IMR-90 (cell line): ENCODE data around the gene HIPK3. TPM values are rescaled to one million over a fixed set of nuclear protein-coding genes. Genes with fewer than 3 reads are reported as not detected.

ENCODE experiments used
- ATAC-seq: fragments of 200-7000 bp; cut with Tn5 transposase; 2 replicates; pipeline ENCODE4 v1.9.1; 2020; ENCODE audit warnings: low read depth, mild to moderate bottlenecking, moderate library complexity
- BruUV-seq: library from RNA; stranded (reverse); fragments of 400-500 nt; replicated peaks from 2 replicates; lab custom pipeline; 2021; lab: Mats Ljungman, UMichigan
- CTCF ChIA-PET: fragments of 300-600 bp; formaldehyde crosslinking; extraction: SDS; loops from one replicate; lab custom pipeline; 2021; ENCODE audit warnings: antibody characterized with exemption; lab: Yijun Ruan, JAX
- POLR2A ChIA-PET: fragments of 300-600 bp; sonication (Branson Sonifier 250); formaldehyde crosslinking; loops from one replicate; lab custom pipeline; 2022; ENCODE audit warnings: antibody characterized with exemption; ENCODE audit not compliant: unreplicated experiment; lab: Charles Lee
- DNase-seq: peaks from one replicate; pipeline ENCODE4 v3.0.0; 2013
- H2AFZ ChIP-seq: replicated peaks from 2 replicates; pipeline ENCODE3; 2013; ENCODE audit warnings: low read length, mild to moderate bottlenecking; ENCODE audit not compliant: poor library complexity
- H2AK5ac ChIP-seq: 2 replicates; pipeline ENCODE4 v1.6.1; 2013; ENCODE audit warnings: low read depth, low read length, inconsistent platforms
- H2AK9ac ChIP-seq: replicated peaks from 2 replicates; pipeline ENCODE3; 2013; ENCODE audit warnings: mild to moderate bottlenecking, low read depth, low read length, moderate library complexity; ENCODE audit not compliant: poor library complexity
- H2BK120ac ChIP-seq: 2 replicates; pipeline ENCODE4 v1.6.1; 2013; ENCODE audit warnings: low read depth, low read length, inconsistent platforms
- H2BK15ac ChIP-seq: 3 replicates; pipeline ENCODE4 v1.6.1; 2013; ENCODE audit warnings: low read depth, low read length, inconsistent platforms
- H2BK20ac ChIP-seq: 2 replicates; pipeline ENCODE4 v1.6.1; 2013; ENCODE audit warnings: low read depth, mild to moderate bottlenecking, inconsistent platforms, low read length, moderate library complexity
- H2BK5ac ChIP-seq: 2 replicates; pipeline ENCODE4 v1.6.1; 2013; ENCODE audit warnings: mild to moderate bottlenecking, low read depth, low read length, inconsistent platforms; ENCODE audit not compliant: poor library complexity, severe bottlenecking
- H3K14ac ChIP-seq: replicated peaks from 2 replicates; pipeline ENCODE4 v1.6.1; 2013; ENCODE audit warnings: low read depth, low read length, inconsistent platforms
- H3K18ac ChIP-seq: 2 replicates; pipeline ENCODE4 v1.6.1; 2013; ENCODE audit warnings: low read depth, low read length, control low read depth
- H3K23ac ChIP-seq: 2 replicates; pipeline ENCODE4 v1.6.1; 2013; ENCODE audit warnings: low read depth, low read length, inconsistent platforms
- H3K27ac ChIP-seq: 2 replicates; pipeline ENCODE4 v1.5.1; 2013; ENCODE audit warnings: mild to moderate bottlenecking, control low read depth, low read length; ENCODE audit not compliant: insufficient read depth
- H3K27me3 ChIP-seq: 2 replicates; pipeline ENCODE4 v1.6.1; 2013; ENCODE audit warnings: low read length; ENCODE audit not compliant: control insufficient read depth, insufficient read depth
- H3K36me3 ChIP-seq: 2 replicates; pipeline ENCODE4 v1.6.1; 2013; ENCODE audit warnings: low read length, mixed read lengths; ENCODE audit not compliant: control insufficient read depth, insufficient read depth
- H3K4ac ChIP-seq: 2 replicates; pipeline ENCODE4 v1.6.1; 2013; ENCODE audit warnings: low read depth, low read length, inconsistent platforms
- H3K4me1 ChIP-seq: 2 replicates; pipeline ENCODE4 v1.6.1; 2013; ENCODE audit warnings: low read length, mixed read lengths; ENCODE audit not compliant: control insufficient read depth, insufficient read depth
- H3K4me2 ChIP-seq: 2 replicates; pipeline ENCODE4 v1.6.1; 2013; ENCODE audit warnings: low read depth, mild to moderate bottlenecking, control low read depth, low read length, moderate library complexity
- H3K4me3 ChIP-seq: 2 replicates; pipeline ENCODE4 v1.5.1; 2013; ENCODE audit warnings: low read depth, mild to moderate bottlenecking, control low read depth, low read length, moderate library complexity; ENCODE audit not compliant: insufficient read depth
- H3K56ac ChIP-seq: 2 replicates; pipeline ENCODE4 v1.6.1; 2013; ENCODE audit warnings: low read length, inconsistent platforms; ENCODE audit not compliant: insufficient read depth; ENCODE audit errors: extremely low read depth
- H3K79me1 ChIP-seq, 2 experiments: 2 replicates each; pipeline ENCODE4 v1.6.1; 2013; ENCODE audit warnings: low read length in 2 of 2, inconsistent platforms in 1 of 2, low read depth in 1 of 2
- H3K9ac ChIP-seq: 2 replicates; pipeline ENCODE4 v1.6.1; 2013; ENCODE audit warnings: low read depth, low read length, control low read depth
- H3K9me1 ChIP-seq: 2 replicates; pipeline ENCODE4 v1.6.1; 2013; ENCODE audit warnings: low read length, inconsistent platforms; ENCODE audit not compliant: insufficient read depth
- H3K9me3 ChIP-seq: 2 replicates; pipeline ENCODE4 v1.6.1; 2013; ENCODE audit warnings: low read length; ENCODE audit not compliant: control insufficient read depth, insufficient read depth
- H4K20me1 ChIP-seq: 2 replicates; pipeline ENCODE4 v1.6.1; 2013; ENCODE audit warnings: low read length, inconsistent platforms; ENCODE audit not compliant: insufficient read depth
- H4K5ac ChIP-seq: 2 replicates; pipeline ENCODE4 v1.6.1; 2013; ENCODE audit warnings: mild to moderate bottlenecking, low read depth, low read length, control low read depth
- H4K8ac ChIP-seq, 2 experiments: 2 replicates each; pipeline ENCODE4 v1.6.1; 2013; ENCODE audit warnings: low read depth in 2 of 2, low read length in 2 of 2, control low read depth in 1 of 2, inconsistent platforms in 1 of 2
- H4K91ac ChIP-seq: 2 replicates; pipeline ENCODE4 v1.6.1; 2013; ENCODE audit warnings: low read depth, low read length, inconsistent platforms; ENCODE audit not compliant: insufficient read depth
- BHLHE40 ChIP-seq: fragments of 150-350 bp; IDR thresholded peaks from 2 replicates; pipeline ENCODE4 v1.6.1; 2016; ENCODE audit warnings: mild to moderate bottlenecking, low read depth, low read length
- CHD1 ChIP-seq: IDR thresholded peaks from 2 replicates; pipeline ENCODE4 v1.6.1; 2012; ENCODE audit warnings: low read depth, low read length, improper control_type of control experiment
- FOS ChIP-seq: fragments of 150-350 bp; IDR thresholded peaks from 2 replicates; pipeline ENCODE4 v1.6.1; 2016; ENCODE audit warnings: low read depth, low read length
- MAFK ChIP-seq: IDR thresholded peaks from 2 replicates; pipeline ENCODE4 v1.6.1; 2012; ENCODE audit warnings: low read depth, low read length, improper control_type of control experiment
- MAZ ChIP-seq: IDR thresholded peaks from 2 replicates; pipeline ENCODE4 v1.6.1; 2012; ENCODE audit warnings: low read depth, mild to moderate bottlenecking, low read length, improper control_type of control experiment, moderate library complexity, borderline replicate concordance
- NFE2L2 ChIP-seq: fragments of 150-350 bp; IDR thresholded peaks from 2 replicates; pipeline ENCODE4 v1.6.1; 2016; ENCODE audit warnings: low read depth, mild to moderate bottlenecking, low read length
- POLR2A ChIP-seq: IDR thresholded peaks from 2 replicates; pipeline ENCODE4 v1.6.1; 2012; ENCODE audit warnings: mild to moderate bottlenecking, low read depth, low read length
- RAD21 ChIP-seq: IDR thresholded peaks from 2 replicates; pipeline ENCODE4 v1.6.1; 2012; ENCODE audit warnings: low read length, improper control_type of control experiment
- RFX5 ChIP-seq: IDR thresholded peaks from 2 replicates; pipeline ENCODE4 v1.8.0; 2012; ENCODE audit warnings: low read depth, mild to moderate bottlenecking, low read length, moderate library complexity
- WGBS, 2 experiments: methylation state at CpG; one replicate each; pipeline versions ENCODE4 v1.1.5 to v1.1.7; 2013; ENCODE audit warnings: missing lambda C conversion rate in 2 of 2; ENCODE audit not compliant: insufficient read length in 1 of 2; ENCODE audit errors: extremely low coverage in 2 of 2; 5-methylcytosine and 5-hydroxymethylcytosine counted together
- dilution Hi-C: fragments of 300-500 bp; cut with HindIII; formaldehyde crosslinking; loops from one replicate; pipeline ENCODE4 v1.14.3; 2018; ENCODE audit warnings: low sequenced_read_pairs; ENCODE audit not compliant: unreplicated experiment
- in situ Hi-C: fragments of 300-500 bp; cut with MboI; formaldehyde crosslinking; loops from 3 replicates; pipeline ENCODE4 v1.14.3; 2019; ENCODE audit warnings: low sequenced_read_pairs, inconsistent platforms, mixed read lengths
- intact Hi-C: fragments of 100-400 bp; cut with micrococcal nuclease; formaldehyde crosslinking; loops from 2 replicates; pipeline ENCODE4 v1.10.0; 2022
- polyA plus RNA-seq, 3 experiments: library from polyadenylated mRNA; depleted of rRNA; stranded (reverse); fragments of >200 nt; gene quantifications; 2 replicates each; pipeline ENCODE4 v1.2.3, GENCODE V29; 2012; ENCODE audit warnings: low replicate concordance in 1 of 3
- total RNA-seq: library from RNA; depleted of rRNA; stranded (reverse); fragments of >200 nt; gene quantifications from 2 replicates; pipeline ENCODE4 v1.2.3, GENCODE V29; 2012
- TF ChIP-seq, protein P1 (sequence below): fragments of 150-350 bp; IDR thresholded peaks from 2 replicates; pipeline ENCODE4 v1.6.1; 2016; ENCODE audit warnings: low read depth, mild to moderate bottlenecking, low read length, moderate library complexity, borderline replicate concordance
- TF ChIP-seq, protein P2 (sequence below): conservative IDR thresholded peaks from 2 replicates; pipeline ENCODE4 v1.5.1; 2012; ENCODE audit warnings: mild to moderate bottlenecking, low read depth, low read length, improper control_type of control experiment

The HIPK3 gene
- total and polyA plus RNA-seq, 2 of the 4 experiments (the other 2 are of a cell fraction): 8.3 to 103 TPM

DNA sequence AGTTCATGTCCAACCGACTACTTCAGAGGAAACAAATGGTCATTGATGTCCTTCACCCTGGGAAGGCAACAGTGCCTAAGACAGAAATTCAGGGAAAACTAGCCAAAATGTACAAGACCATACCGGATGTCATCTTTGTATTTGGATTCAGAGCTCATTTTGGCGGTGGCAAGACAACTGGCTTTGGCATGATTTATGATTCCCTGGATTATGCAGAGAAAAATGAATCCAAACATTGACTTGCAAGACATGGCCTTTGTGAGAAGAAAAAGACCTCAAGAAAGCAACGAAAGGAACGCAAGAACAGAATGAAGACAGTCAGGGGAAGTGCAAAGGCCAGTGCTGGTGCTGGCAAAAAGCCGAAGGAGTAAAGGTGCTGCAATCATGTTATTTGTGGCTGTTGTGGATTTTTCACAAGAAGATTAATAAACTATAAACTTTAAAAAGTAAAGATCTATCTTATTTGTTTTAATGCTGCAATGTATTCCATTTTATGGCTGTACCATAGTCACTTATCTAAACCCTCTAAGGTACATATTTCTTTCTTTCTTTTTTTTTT lies 20.1 kb upstream of the HIPK3 start:
- Histone ChIP-seq H3K23ac (no peak overlapping the region), H4K5ac (no peak overlapping the region), H3K79me1 (no peaks in the 10 kb centered on the region), H3K4ac (no peak overlapping the region), H2AK5ac (no peak overlapping the region), H3K4me1 (peaks cover 8% of the 10 kb centered on the region), H4K91ac (no peak overlapping the region), H3K4me3 (no peak overlapping the region), H2AK9ac (no peak overlapping the region), H3K9me1 (no peaks in the 10 kb centered on the region), H2BK15ac (no peak overlapping the region), H3K27me3 (no peaks in the 10 kb centered on the region), H4K8ac (no peak overlapping the region), H2BK20ac (no peak overlapping the region), H3K9me3 (no peaks in the 10 kb centered on the region), H4K20me1 (no peaks in the 10 kb centered on the region), H3K14ac (no peak overlapping the region), H3K9ac (no peak overlapping the region), H3K4me2 (no peak overlapping the region), H2AFZ (no peak overlapping the region), H2BK120ac (no peak overlapping the region), H2BK5ac (no peak overlapping the region), H3K36me3 (no peaks in the 10 kb centered on the region), H3K18ac (no peak overlapping the region), H3K56ac (no peak overlapping the region), H3K27ac (no peak overlapping the region)
- 86% methylated on average over 1 of the region's 6 CpGs; no CpG with 5 or more reads in 1 of the 2 experiments for WGBS, 2 experiments
- no peak for TF ChIP-seq MAZ
- TF ChIP-seq RFX5: no peak
- TF ChIP-seq RAD21: no peak
- TF ChIP-seq FOS: no peak
- TF ChIP-seq MAFK: no peak
- TF ChIP-seq, protein P1, sequence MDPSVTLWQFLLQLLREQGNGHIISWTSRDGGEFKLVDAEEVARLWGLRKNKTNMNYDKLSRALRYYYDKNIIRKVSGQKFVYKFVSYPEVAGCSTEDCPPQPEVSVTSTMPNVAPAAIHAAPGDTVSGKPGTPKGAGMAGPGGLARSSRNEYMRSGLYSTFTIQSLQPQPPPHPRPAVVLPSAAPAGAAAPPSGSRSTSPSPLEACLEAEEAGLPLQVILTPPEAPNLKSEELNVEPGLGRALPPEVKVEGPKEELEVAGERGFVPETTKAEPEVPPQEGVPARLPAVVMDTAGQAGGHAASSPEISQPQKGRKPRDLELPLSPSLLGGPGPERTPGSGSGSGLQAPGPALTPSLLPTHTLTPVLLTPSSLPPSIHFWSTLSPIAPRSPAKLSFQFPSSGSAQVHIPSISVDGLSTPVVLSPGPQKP: no peak
- no peak for TF ChIP-seq BHLHE40
- no peak for TF ChIP-seq CHD1
- no peak for TF ChIP-seq NFE2L2
- TF ChIP-seq, protein P2, sequence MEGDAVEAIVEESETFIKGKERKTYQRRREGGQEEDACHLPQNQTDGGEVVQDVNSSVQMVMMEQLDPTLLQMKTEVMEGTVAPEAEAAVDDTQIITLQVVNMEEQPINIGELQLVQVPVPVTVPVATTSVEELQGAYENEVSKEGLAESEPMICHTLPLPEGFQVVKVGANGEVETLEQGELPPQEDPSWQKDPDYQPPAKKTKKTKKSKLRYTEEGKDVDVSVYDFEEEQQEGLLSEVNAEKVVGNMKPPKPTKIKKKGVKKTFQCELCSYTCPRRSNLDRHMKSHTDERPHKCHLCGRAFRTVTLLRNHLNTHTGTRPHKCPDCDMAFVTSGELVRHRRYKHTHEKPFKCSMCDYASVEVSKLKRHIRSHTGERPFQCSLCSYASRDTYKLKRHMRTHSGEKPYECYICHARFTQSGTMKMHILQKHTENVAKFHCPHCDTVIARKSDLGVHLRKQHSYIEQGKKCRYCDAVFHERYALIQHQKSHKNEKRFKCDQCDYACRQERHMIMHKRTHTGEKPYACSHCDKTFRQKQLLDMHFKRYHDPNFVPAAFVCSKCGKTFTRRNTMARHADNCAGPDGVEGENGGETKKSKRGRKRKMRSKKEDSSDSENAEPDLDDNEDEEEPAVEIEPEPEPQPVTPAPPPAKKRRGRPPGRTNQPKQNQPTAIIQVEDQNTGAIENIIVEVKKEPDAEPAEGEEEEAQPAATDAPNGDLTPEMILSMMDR: no peak
- TF ChIP-seq POLR2A: no peak
- in situ Hi-C loops: no loop called here
- CTCF ChIA-PET: no interaction called here
- POLR2A ChIA-PET: no interaction called here
- ATAC-seq (no peak), DNase-seq (no peak)
- dilution Hi-C loops: no loop called here
- intact Hi-C loops: loop anchor here (5.0 kb wide), 1 partner anchor 40 kb away; no protein-coding TSS in a partner anchor
- BruUV-seq: no TSS peak
